GM18951 (cell line): ENCODE data around the gene CLASP1.
"Not testable (repeated sequence)": the region's sequence is repeated elsewhere in the genome, so short reads cannot be mapped to it uniquely, and the experiment has no call there.

Experiments
- POLR2A ChIP-seq: IDR thresholded peaks from 4 replicates; pipeline ENCODE4 v1.6.1; 2011; ENCODE audit warnings: mild to moderate bottlenecking; ENCODE audit not compliant: insufficient read length, insufficient read depth; ENCODE audit errors: extremely low read depth
- in situ Hi-C: fragments of 300-500 bp; cut with MboI; formaldehyde crosslinking; loops from one replicate; pipeline ENCODE4 v1.12.0; 2022; ENCODE audit warnings: low sequenced_read_pairs, mixed read lengths, inconsistent platforms; ENCODE audit not compliant: unreplicated experiment

Gene CLASP1

DNA sequence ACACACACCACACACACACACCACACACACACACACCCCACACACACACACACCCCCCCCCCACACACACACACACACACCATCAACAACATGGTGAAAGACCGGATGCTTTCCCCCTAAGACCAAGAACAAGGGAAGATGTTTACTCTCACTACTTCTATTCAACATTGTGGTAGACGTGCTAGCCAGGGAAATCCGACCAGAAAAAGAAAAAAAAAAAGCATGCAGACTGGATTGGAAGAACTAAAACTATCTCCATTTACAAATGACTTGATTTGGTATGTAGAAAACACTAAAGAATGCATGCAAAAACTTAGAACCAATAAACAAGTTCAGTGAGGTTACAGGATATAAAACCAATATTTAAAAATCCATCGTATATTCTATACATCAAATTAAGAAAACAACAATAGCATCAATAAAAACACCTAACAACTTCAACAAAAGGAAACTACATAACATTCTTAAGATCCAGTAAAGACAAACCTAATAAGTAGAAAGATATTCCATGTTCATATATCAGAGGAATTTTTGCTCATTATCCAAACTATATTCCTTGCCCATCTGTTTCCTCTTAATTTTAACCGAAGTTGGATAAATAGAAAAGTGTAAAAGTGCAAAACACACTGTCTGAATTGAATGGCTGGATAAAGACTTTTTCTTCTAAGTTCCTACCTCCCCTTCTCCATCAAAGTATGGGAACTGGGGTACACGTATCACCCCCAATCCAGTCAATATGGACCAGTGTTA, 170.1 kb downstream of the CLASP1 start:
- no peak for TF ChIP-seq POLR2A
- in situ Hi-C loops: no loop called here

DNA sequence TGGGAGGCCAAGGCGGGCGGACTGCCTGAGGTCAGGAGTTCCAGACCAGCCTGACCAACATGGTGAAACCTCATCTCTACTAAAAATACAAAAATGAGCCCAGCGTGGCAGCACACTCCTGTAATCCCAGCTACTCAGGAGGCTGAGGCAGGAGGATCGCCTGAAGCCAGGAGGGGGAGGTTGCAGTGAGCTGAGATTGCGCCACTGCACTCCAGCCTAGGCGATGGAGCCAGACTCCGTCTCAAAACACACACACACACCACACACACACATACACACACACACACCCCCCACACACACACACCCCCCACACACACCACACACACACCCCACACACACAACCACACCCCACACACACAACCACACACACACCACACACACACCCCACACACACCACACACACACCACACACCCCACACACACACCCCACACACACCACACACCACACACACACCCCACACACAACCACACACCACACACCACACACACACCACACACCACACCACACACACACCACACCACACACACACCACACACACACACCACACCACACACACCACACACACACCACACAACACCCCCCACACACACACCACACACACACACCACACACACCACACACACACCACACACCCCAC, 170.8 kb downstream of the CLASP1 start:
- in situ Hi-C loops: not testable (repeated sequence)

DNA sequence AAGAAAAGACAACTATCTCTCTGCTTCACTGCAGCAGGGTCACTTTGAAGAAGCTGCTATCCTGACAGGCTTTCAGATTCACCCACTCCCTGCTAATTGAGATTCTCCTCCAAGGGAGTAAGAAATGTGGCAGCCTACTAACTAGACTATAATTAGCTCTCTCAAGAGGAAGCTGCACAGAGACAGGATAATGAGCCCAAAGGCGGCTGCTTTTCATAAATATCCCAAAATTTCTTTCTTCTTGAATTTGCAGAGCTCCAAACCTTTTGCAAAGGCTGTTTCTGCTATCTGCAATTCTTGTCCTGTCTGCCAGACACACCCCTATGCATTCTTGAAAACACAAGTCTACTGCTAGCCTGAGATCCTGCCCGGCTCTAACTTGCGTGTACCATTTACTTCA, 172.6 kb downstream of the CLASP1 start:
- in situ Hi-C loops: no loop called here
- no peak for TF ChIP-seq POLR2A

DNA sequence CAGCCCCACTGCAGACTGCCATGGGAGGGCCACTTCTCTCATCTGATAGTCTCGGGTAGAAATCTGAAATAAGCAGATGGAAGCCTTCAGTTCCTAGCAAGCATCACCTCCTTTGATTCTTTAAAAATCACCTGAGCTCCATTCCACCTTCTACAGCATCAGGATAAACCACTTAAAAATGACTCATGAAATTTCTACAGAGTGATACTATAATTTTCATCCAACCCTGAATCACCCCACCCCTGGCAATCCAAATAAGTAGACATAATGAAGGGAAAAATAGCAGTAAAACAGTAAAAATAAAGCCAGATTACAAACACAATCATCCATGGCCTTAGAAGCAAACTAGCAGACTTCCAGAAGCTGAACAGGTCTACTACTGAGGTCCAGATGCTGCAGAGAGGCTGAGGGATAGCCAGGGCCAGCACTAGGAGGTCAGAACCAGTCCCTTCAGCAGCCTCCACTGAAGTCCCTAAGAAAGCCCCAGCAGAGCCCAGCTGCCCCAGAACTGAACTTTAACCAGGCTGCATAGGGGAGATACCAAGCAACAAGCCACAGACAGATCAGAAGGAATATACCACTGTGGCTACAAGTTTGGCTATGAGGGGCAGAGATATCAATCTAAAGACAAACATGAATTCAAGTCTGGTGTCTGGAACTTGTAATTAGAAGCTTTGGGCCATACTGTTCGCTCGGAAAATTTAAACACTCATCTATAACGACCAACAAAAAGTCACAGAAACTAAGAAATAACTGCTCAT, 173.3 kb downstream of the CLASP1 start:
- no peak for TF ChIP-seq POLR2A
- in situ Hi-C loops: no loop called here

DNA sequence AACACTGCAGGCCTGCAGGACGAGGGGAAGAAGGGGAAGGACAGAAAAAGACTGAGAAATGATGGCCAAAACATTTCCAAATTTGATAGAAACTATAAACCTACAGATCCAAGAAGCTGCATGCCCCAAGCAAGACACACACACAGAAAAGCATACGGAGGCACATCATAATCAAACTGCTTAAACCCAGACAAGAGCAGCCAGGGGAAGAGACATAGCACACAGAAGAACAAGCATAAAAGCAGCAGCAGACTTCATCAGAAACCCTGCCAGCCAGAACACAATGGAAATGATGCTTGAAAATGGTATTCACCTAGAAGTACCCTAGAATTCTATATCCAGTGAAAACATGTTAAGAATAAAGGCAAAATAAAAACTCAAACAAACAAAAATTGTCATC, 175.8 kb downstream of the CLASP1 start:
- in situ Hi-C loops: no loop called here
- no peak for TF ChIP-seq POLR2A

DNA sequence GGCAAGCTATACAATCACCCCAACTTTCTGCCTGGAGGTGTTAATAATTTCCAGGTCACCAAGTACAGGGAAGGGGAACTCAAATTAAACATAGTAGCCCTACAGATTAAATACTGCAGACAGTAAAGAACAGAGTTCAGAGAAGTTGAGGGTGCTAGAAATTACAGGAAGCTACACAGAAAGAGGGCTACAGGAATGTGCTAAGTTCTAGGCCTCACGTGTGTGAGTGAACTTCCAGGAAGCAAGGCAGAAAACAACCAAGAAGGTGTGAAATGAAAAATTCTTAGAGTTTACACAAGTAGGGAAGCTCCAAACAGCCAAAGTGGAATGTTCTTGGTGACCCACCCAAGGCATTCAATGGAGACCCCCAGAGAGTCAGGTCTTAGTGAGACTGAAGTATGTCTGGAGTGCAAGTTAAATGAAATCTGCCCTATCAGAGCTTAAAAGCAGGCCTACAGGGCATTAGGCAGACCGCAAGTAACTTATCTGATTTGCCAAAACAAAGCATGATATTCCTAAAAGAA, 176.7 kb downstream of the CLASP1 start:
- in situ Hi-C loops: no loop called here
- no peak for TF ChIP-seq POLR2A

DNA sequence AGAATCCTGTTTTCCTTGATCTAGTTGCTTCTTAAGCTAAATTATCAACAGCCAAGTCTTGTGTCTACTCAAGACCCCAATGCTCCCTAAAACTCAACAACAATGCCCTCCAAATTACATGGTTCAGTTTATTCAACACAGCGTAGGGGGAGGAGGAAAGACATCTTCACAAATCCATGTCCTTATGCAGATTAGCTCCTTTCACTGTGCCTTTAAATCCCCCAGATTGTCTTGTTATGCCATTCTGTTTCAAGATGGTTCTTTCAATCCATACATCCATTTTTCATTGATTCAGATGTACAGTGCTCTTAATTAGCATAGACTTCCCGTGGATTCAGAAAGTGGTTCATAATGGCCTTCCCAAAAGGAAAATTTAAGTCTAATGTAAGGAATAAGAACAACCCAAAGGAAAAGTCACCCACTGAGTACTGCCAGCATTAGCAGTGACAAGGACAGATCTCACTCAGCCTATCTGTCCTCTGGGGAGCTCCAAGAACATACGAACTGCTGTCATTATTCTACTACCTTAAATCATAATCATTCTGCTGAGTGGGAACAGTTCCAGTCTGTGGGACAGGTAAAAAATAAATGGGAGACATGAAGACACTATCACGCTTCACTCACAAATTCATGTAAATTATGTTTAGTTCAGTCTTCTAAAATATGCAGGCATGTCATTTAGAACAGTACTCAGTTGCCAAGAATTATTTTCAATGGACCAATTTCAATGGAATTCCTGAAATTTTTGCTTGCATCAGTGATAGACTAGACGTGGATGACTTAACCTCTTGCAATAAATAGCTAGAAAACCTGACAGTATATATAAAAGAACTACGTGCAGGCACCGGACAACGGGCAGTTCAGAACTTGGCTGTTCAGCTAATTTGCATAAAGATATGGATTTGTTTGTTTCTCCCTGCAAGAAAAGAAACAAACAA, 177.5 kb downstream of the CLASP1 start:
- TF ChIP-seq POLR2A: no peak
- in situ Hi-C loops: no loop called here

DNA sequence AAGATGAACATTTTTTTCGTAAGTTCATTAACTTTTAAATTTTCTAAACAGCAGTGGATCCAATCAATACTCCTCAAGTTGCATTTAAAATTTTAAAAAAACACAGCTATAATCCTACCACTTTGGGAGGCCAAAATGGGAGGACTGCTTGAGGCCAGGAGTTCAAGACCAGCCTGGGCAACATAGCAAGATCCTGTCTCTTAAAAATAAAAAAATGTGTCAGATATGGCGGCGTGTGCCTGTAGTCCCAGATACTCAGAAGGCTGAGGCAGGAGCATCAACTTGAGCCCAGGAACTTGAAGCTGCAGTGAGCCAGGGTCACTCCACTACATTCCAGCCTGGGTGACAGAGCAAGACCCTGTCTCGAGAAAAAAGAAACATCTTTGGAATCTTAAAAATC, 178.3 kb downstream of the CLASP1 start:
- in situ Hi-C loops: no loop called here
- no peak for TF ChIP-seq POLR2A

DNA sequence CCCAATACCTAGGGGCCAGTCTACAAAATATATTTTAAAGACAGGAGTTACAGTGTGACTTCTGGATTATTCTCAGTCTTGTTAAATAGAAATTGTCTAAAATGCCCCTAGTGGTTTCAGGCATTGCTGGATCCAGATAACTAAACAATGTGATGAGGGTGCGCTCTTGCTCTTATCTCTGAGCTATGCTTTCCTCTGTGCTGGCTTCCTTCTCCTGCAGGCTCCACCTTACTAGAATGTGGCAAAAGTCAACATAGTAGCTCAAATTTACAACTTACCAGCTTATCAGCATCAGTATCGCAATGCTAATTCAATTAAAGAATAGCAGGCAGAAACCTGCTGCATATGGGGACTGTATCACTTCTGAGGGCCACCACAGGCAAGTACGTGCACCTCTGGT, 179.9 kb downstream of the CLASP1 start:
- TF ChIP-seq POLR2A: no peak
- in situ Hi-C loops: no loop called here

DNA sequence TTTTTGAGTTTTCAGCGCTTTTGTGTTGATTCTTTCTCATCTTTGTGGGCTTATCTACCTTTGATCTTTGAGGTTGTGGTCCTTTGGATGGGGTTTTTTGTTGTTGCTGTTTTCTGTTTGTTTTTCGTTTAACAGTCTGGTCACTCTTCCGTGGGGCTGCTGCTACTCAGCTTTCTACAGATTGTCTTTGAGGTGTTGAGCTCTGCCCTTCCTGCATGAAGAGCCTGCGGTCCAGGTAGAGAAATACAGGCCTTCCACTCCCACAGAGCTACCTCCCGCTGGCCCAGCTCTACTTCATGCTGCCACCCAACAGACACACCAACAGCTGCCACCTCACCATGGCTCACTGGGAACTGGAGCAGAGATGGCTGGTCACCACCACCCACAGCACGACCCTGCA, 180.3 kb downstream of the CLASP1 start:
- in situ Hi-C loops: no loop called here
- TF ChIP-seq POLR2A: no peak

DNA sequence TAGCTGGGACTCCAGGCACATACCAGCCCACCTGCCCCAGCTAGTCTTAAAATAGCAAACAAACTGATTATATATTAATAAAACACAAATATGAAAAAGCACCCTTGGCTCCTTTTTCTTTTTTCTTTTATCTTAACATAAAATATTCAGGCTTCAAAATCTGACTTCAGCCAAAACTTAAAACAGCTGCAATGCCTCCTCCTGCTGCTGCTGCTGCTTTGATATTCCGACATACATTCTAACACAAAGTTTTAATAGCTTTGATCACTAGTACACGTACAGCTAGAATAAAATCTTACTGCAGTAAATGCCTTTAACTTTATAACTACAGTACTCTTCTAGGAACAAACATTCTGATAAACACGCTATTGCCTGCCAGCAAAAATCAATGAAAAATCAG, 190.0 kb downstream of the CLASP1 start:
- no peak for TF ChIP-seq POLR2A
- in situ Hi-C loops: no loop called here

DNA sequence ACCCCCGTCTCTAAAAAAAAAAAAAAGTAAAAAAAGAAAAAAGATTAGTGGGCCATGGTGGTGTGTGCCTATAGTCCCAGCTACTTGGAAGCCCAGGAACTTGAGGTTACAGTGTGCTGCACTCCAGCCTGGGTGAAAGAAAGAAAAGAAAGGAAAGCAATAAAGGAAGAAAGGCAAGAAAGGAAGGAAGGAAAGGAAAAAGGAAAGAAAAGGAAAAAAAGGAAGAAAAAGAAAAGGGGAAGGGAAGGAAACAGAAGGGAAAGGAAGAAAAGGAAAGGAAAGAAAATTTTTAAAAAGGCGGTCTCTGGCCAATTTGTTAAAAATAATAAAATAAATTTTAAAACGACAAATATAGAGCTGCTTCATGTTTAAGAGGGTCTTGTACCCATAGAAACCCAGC, 192.9 kb downstream of the CLASP1 start:
- in situ Hi-C loops: no loop called here

DNA sequence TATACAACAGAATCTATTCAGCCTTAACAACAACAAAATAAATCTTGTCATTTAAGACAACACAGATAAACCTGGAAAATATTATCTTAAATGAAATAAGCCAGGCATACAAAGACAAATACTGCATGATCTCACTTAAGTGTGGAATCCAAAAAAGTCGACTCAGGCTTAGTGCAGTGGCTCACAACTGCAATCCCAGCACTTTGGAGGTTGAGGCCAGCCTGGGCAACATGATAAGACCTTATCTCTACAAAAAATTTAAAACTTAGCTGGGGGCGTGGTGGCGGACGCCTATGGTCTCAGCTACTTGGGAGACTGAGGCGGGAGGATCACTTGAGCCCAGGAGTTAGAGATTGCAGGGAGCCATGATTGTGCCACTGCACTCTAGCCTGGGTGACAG, 193.8 kb downstream of the CLASP1 start:
- no peak for TF ChIP-seq POLR2A
- in situ Hi-C loops: no loop called here

More for the DNA sequence above, 192.9 kb downstream of the CLASP1 start:
- no peak for TF ChIP-seq POLR2A

DNA sequence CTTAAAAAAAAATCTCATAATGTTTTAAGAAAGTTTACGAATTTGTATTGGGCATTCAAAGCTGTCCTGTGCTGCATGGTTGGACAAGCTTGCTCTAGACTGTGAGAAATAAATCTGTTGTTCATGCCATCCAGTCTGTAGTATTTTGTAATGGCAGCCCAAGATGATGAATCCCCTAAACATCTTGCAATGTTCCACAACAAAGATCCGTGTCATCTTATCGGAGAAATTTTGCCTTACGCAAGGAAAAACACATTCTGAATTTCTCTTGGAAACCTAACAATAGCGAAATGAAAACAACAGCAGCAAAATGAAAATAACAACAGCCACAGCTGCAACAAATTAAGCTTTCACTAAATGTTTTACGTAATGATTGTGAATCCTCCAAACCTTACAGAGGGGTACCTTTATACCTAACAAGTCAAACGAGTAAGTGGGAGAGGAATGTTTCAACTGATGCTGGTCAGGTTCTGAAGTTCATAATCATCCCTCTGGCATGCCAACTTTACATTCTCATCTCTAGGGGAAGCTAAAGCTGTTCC, 194.6 kb downstream of the CLASP1 start:
- in situ Hi-C loops: no loop called here
- no peak for TF ChIP-seq POLR2A
